Measurements from ENCODE around the gene TMEM181. TPM values are rescaled to one million over a fixed set of nuclear protein-coding genes. Genes with fewer than 3 reads are reported as not detected.
"Not testable (repeated sequence)": the region's sequence is repeated elsewhere in the genome, so short reads cannot be mapped to it uniquely, and the experiment has no call there.

The TMEM181 gene
- polyA plus RNA-seq, 4 donors, result 20.5 to 24.7 (median 22.5) TPM

DNA sequence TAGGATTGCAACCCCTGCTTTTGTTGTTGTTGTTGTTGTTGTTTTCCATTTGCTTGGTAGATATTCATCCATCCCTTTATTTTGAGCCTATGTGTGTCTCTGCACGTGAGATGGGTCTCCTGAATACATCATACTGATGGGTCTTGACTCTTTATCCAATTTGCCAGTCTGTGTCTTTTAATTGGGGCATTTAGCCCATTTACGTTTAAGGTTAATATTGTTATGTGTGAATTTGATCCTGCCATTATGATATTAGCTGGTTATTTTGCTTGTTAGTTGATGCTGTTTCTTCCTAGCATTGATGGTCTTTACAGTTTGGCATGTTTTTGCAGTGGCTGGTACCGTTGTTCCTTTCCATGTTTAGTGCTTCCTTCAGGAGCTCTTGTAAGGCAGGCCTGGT, 58.4 kb downstream of the TMEM181 start:
- DNase-seq (ENCODE audit: low read depth in 4 of 4, low spot score in 2 of 4), result not testable (repeated sequence)

DNA sequence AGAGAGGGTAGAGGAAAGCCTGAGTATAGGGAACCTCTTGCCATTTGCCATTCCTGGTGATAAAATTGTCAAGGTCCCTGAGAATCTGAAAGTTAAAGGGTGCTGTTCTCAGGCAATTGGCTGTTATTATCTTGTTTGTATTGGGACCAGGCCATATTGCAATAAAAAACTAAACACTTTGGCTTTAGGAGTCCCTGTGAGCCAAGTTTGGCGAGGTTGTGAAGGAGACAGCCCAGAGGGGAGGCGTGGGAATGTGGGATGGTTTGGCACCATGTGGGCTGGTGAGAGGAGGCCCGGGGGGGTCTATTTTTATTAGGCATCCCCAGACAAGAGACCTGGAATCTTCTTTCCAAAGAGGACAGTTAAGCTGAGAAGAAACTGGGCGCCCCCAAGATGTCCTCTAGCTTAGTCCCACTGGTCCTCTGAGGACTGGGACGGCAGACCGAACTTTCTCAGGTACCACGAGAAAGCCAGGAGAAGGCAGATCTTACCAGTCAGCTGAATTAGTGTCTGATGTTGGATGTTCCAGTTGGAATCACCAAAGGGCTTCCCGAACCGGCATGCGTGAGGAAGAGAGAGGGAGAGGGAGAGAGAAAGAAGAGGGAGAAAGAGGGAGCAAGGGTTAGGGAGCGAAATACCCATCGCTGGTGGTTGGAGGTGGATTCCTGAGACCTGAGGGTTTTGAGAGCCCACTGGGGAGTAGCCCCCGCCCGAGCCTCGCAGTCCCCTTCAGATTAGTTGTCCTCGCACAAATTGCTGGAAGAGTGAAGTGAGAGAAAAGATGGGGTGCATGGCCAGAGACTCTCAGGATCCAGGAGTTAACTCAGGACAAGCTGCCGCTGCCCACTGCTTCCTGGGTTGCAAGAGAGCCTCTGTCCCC, 60.3 kb downstream of the TMEM181 start:
- no peak for DNase-seq (ENCODE audit: low read depth in 4 of 4, low spot score in 2 of 4)

DNA sequence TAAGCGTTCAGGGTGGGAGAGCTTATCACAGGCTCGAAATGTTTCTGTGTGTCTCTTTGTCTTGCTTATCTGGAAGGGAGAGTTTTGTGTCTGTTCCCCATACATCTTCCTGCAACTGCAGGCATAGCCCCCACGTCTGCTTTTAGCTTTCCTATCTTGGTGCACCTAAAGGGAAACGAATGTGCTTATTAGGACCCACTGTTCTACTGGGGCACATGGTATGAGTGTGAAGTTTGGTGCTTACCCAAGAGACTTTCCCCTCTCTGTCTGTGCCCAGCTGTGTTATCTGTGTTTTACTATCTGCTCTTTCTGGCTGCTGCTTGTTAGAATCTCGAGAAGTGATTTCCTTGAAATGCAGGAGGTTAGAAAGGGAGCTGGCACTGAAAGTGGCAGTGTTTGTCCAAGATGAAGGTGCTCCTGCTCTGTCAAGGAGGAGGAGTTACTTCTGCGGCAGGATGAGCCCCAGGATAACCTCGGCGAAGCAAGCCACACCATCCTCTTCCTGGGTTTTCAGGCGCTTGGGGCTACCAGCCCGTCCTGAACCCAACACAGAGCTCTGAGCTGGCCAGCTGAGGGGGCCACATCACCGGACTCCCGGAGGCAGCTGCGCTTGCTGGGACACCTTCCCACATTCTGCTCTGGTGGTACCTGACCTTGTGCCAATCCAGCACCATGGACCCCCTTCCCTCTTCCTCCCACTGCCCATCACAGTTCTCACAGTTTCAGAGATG, 61.2 kb downstream of the TMEM181 start:
- DNase-seq (ENCODE audit: low read depth in 4 of 4, low spot score in 2 of 4), result no peak

DNA sequence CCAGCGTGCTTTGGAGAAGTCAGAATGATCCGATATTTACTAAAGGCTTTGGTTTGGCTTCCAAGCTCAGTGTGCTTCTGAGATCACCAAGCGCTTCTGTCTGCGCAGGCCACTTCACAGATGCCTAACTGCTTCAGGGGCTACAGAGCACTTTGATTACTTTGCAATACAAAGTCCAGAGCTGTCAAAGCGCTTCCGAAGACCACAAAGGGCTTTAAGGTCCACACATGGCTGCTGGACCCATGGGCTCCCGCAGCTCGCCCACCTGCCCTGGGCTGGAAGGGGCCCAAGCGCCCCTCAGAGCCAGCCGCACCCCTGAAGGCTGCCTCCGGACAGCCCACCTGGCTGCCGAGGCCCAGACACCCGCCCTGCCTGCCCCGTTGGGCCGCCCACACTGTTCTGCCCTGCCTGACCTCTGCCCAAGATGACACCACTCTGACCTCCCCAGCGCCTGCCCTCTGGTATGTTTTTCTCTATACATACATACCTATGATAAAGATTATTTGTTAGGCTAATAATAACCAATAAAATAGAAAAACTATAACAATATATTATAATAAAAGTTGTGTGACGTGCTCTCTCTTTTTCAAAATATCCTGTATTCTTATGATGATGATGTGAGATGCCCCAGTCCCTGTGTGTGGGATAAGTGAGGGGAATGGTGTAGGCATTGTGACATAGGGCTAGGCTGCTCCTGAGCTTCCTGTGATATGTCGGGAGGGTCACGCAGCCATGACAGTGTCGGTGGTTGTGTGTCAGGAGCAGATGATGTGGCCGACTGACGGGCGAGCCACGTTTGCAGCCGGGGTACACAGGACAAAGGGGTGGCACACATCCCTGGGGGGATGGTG, 62.0 kb downstream of the TMEM181 start:
- no peak for DNase-seq (ENCODE audit: low read depth in 4 of 4, low spot score in 2 of 4)

DNA sequence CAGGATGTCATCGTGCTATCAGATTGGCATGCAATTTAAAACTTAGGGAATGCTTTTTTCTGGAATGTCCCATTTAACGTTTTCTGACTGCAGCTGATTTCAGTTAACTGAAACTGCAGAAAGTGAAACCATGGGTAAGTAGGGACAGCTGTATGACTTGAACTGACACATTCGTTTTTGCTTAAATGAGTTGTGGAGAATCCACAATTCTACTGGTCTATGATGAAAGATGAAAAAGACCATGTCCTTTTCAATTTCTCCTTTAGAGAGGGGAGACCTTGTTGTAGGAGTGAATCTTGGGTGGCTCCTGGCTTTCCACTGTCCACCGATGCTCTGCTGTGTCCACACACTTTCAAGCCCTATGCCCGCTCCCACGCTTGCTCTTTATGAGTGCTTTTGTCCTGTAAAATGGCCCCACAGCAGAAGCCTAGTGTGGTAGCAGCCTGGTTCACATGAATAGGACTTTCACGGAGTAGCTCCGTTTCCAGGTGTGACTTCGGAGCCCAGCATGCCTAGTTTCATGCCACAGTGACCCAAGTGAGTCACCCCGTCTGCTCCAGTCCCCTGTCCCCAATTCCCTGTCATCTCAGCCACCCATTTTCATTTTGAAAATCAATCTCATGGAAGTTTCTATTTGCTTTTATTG, 62.8 kb downstream of the TMEM181 start:
- no peak for DNase-seq (ENCODE audit: low read depth in 4 of 4, low spot score in 2 of 4)

DNA sequence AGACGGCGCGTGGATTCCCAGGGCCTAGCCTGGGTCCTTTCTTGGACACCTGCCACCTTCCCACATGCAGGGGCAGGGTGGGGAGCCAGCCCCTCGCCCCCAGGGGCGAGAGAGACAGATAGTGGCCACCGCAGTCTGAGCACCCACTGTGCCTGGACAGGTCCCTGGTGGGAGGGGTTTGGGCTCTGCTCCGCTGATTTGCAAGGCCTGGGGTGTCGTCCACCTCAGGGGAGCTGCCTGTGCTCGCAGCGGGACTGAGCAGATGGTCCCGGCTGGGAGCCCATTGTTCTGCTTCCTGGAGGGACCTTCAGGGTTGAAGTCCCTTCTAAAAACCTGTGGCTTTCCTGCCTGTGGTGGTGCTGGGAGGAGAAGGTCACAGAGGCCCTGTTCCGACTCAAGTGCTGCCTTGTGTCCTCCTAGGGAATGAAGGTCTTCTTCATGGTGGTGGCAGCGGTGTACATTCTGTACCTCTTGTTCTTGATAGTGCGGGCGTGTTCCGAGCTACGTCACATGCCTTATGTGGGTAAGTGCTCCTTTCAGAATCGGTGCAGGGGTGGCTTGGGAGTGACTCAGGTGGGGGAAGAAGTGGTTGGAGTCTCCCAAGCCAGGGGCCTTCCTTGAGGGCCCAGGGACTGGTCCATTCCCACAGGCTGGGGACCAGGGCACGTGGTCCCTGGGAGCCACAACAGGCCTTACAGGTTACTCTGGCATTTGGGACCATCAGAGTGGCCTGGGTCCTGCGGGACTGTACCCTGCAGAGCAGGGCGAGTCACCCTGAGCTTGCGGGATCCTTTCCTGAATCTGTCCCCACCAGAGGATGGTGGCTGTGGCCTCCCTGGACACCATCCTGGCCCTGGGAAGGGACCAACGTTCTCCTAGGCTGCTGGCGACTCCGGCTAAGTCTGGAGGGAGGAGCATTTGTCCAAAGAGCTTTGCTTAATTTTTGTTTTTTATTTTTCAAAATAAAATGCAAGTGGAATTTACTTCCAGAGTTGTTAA, 65.1 kb downstream of the TMEM181 start:
- DNase-seq (ENCODE audit: low read depth in 4 of 4, low spot score in 2 of 4), result no peak

DNA sequence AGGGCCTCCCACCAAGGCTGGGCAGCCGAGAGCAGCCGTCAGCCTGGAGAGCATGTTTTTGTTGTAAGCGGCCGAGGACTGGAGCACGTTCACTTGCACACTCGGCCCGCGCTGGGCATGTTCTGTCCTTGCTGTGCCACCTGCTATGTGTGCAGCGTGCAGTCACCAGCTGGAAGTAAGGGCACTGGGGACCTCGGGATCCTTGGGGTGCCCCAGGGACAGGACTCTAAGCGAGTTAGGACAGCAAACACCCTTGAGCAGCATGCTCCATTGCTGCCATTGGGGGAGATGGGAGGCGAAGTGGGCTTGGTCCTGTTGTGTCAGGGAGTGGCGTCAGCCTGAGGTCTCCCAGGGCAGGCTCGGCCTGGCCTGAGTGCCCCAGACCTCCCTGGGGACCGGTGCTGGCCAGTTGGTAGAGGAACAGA, 66.0 kb downstream of the TMEM181 start:
- no peak for DNase-seq (ENCODE audit: low read depth in 4 of 4, low spot score in 2 of 4)

DNA sequence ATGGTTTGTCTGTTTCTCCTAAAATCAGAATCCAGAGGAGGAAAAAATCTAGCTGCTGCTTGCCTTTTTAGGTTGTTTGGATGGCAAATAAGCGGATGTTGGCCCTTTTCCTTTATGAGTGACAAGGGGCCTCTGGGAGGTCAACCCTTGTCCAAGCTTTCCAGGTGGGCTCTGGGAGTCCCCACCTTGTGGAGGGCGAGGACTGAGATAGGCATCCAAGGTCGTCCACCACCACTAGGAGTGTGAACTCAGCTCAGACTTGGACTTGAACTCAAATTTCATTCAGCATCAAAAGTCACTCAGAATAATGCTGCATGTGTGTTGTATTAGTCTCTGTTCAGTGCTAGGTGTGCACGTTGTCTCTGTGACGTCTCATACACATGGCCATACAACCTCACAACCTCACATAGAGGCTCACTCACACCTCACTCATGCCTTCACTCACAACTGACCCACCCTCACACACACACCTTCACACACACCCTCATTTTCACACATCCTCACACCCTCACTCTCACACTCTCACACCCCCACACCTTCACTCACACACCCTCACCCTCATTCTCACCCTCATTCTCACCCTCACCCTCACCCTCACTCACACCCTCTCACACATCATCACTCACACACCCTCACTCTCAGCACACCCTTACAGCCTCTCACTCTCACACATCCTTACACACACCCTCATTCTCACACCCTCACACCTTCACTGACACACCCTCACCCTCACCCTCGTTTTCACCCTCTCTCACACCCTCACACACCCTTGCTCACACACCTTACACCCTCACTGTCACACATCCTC, 66.7 kb downstream of the TMEM181 start:
- DNase-seq (ENCODE audit: low read depth in 4 of 4, low spot score in 2 of 4), result no peak

DNA sequence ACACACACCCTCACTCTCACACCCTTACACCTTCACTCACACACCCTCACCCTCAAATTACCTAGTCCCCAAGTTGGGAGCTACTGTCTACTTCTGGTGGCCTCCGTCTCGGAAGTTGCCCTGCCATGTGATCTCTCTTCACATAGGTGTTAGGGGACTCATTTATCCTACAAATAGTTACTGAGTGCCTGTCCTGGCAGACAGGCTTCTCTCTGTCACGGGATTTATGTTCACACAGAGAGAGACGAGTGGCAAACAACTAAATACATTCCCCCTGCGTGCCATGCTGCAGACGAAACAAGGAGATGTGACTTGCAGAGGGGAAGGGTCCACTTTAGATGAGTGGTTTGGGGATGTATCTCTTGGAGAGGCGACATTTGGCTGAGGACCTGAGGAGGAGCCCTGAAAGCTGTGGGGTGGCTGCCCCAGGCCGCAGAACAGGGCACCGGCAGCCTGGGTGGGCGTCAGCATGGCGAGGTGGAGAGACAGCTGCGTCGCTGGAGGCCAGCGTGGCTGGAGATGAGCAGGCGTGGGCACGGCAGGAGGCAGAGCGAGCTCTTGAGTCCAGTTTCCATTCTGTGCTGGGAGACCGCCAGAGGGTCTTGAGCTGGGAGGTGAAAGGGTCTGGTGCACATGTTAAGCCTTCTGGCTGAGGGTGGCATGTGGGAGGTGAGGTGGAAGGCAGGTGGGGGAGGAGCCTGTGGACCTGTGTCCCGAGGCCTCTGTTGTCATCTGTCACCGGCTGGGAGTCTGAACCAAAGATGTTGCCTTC, 67.5 kb downstream of the TMEM181 start:
- DNase-seq (ENCODE audit: low read depth in 4 of 4, low spot score in 2 of 4), result no peak

DNA sequence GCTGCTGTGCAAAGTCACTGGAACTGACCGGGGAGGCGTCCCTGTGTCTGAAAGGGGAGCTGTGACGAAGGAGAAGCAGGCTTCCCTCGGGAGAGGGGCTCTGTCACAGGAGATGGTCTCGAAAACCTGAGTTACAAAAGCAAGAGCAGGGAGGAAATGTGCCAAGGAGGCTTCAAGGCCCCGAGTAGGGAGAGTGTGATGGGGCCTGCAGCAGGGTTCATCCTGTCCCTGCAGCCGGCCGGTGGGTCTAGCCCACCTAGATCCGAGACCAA, 68.0 kb downstream of the TMEM181 start:
- DNase-seq (ENCODE audit: low read depth in 4 of 4, low spot score in 2 of 4), result no peak

DNA sequence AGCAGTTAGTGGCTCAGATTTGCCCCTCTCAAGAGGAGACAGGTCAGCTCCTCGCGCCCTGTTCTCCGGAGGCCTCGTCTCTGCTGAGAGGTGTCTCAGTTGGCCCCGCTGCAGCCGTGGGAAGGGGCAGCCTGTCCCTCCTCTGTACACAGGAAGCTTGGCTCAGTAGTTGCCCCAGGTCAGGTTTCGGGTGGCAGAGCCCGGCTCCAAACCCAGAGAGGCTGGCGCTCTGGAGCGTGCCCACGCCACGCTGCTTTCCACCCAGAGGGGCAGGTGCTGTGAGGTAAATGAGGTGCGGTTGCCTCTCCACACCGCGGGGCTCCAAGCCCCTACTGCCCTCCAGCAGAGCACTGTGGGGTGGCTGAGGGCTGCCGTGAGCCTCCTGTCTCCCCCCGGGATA, 68.7 kb downstream of the TMEM181 start:
- no peak for DNase-seq (ENCODE audit: low read depth in 4 of 4, low spot score in 2 of 4)

DNA sequence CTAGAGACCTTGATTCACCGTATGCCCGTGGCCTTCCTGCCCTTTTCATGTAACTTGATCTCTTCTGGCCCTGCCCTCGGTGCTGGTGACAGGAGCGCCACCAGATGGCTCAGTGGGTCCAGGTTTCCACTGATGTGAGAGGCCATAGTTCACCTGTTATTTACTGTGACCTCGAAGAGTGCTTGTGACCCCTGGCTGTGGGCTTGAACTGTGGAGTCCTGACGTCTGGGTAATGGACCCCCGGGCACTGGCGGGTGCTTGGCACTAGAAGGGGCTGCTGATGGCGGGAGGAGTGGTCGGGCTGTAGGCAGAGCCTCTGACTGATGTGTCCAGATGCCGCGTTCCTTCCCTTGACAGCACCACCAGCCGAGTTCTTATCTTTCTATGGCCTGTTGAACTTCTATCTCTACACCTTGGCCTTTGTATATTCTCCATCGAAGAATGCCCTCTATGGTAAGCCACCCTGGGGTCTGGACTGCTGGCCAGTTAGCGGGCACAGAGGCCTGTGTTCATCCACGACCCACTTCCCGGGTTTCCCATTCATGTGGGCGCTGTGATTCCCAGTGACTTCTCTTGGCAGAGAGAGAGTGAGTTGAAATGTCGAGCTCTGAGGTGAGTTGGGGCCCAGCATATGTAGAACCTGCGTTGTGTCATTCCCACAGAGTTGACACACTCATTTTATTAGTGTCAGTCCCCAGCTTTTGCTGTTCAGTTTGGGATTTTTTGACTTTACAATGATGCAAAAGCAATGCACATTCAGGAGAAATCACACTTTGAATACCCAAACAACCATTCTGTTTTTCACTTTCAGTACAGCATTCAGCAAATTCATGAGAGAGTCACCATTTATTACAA, 69.7 kb downstream of the TMEM181 start:
- DNase-seq (ENCODE audit: low read depth in 4 of 4, low spot score in 2 of 4), result no peak

DNA sequence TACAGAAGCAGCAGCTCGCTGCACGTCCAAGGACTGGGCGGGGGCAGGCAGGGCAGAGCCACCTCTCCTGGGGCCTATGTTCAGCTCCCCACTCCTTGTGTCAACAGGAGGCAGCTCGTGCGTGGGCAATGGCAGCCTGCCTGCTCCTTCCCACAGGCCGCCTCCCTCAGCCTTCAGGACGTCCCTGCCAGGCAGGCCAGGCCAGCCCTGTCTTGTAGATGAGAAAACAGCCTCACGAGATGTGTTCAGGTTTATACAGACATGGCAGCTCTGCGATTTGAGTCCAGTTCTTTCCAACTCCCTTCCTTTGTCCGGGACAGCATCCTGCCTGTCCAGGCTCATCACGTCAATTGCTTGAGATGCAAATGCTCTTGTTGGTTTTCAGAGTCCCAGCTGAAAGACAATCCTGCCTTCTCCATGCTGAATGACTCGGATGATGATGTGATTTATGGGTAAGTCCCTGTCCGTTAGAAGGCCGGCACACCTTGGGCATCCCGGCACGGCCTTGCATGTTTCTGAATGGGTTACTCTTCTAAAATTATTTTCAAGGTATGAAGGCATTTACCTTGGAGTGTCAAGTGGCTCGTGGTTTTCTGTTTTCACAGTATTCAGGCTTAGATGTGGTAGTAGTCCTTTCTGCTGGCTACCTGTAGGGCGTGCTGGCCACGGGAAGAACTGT, 71.2 kb downstream of the TMEM181 start:
- no peak for DNase-seq (ENCODE audit: low read depth in 4 of 4, low spot score in 2 of 4)

DNA sequence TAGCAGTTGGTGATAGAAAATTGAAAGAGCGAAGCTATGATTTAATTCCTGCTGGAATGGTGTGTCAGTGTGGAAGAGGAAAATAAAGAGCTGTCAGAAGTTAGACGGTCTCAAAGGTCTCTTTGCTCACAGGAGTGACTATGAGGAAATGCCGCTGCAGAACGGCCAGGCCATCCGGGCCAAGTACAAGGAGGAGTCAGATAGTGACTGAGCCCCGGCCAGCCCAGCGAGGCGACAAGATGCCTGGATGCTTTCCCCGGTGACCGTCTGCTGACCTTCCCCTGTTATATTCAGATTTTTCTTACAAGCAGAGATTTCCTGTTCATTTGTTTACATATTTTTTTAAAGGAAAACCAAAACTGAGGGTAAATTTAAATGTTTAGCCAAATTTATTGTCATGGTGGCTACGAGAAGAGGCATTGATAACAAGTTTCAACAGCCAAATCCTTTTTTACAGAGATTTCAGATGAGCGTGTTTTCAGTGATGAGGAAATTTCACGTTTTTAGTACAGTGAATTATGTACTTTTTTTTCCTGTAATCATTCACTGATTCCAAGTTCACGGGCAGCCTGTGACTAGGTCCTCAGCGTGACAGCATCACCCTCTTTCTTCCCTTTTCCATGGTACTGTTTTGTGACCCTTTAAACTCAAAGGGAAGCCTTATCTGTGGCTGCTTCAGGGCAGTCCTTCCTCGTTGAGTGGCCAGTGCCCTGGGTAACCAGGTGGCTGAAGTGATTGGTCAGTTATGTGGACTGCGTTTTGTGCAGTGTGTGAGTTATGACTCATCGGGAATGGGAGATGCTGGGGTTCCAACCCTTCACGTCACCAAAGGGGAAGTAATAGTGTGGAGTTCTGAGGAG, 72.0 kb downstream of the TMEM181 start:
- DNase-seq (ENCODE audit: low read depth in 4 of 4, low spot score in 2 of 4), result no peak

DNA sequence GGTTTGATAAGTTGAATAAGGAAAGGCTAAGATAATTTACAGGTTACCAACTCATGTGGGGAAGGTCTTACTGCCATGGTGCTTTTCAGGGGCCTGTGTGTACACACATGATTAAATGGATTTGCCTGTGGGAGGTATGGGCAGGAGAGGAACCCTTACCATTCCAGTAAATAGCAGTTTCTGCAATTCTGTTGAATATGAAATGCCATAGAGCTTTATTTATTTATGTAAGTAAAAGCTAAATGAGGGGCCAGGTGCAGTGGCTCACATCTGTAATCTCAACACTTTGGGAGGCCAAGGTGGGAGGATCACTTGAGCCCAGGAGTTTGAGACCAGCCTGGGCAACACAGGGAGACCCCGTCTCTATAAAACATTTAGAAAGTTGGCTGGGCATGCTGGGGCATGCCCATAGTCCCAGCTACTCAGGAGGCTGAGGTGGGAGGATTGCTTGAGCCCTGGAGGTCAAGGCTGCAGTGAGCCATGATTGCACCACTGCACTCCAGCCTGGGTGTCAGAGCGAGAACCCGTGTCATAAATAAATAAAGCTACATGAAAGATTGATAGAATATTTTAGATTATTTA, 72.7 kb downstream of the TMEM181 start:
- not testable (repeated sequence) for DNase-seq (ENCODE audit: low read depth in 4 of 4, low spot score in 2 of 4)

Measured in left renal cortex interstitium (tissue), 4 donors.